ENCODE results near the gene CCDC157.

The CCDC157 gene

DNA sequence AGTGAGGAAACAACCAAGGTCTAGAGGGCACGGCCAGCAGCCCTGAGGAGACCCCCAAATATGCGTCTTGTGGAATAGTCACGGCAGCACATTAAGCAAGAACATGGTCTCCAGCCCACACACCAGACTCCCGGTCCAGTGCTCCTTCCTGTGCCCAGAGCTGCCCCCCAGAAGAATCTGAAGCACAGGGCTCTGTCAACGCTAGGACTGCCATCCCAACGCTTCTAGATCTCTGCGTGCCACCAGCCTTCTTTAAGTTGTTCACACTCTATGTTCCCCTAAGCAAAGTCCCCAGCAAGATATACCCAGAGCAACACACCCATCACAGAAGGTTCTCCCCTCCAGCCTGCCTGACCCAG lies 36.5 kb downstream of the CCDC157 start:
- DNase-seq (ENCODE audit: low read depth): no peak
- H3K4me3 ChIP-seq (ENCODE audit: control insufficient read depth, low read depth, low read length): no peak overlapping the region
- TF ChIP-seq, protein P1, sequence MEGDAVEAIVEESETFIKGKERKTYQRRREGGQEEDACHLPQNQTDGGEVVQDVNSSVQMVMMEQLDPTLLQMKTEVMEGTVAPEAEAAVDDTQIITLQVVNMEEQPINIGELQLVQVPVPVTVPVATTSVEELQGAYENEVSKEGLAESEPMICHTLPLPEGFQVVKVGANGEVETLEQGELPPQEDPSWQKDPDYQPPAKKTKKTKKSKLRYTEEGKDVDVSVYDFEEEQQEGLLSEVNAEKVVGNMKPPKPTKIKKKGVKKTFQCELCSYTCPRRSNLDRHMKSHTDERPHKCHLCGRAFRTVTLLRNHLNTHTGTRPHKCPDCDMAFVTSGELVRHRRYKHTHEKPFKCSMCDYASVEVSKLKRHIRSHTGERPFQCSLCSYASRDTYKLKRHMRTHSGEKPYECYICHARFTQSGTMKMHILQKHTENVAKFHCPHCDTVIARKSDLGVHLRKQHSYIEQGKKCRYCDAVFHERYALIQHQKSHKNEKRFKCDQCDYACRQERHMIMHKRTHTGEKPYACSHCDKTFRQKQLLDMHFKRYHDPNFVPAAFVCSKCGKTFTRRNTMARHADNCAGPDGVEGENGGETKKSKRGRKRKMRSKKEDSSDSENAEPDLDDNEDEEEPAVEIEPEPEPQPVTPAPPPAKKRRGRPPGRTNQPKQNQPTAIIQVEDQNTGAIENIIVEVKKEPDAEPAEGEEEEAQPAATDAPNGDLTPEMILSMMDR (IDR thresholded peaks at IDR 0.05; ENCODE audit: control insufficient read depth, insufficient read depth, low read depth, low read length, missing control alignments): no peak

DNA sequence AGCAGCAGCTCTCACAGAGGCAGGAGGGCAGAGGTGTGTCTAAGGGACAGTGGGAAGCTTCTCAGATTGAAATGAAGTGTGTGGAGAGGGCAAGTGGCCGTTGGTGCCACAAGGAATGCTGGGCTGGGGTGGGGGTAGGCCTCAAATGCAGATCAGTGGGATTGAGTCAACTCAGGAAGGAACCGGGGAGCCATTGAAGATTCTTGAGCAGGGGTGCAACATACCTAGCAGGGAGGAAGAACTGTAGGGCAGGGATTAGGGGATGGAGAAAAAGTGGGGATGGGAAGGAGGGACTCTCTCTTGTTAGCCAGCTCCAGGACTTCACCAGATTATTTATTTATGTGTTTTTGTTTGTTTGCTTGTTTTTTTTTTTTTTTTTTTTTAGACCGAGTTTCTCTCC lies 37.1 kb downstream of the CCDC157 start:
- no peak for DNase-seq (ENCODE audit: low read depth)
- TF ChIP-seq, protein P1 (IDR thresholded peaks at IDR 0.05; ENCODE audit: control insufficient read depth, insufficient read depth, low read depth, low read length, missing control alignments): no peak
- H3K4me3 ChIP-seq (ENCODE audit: control insufficient read depth, low read depth, low read length): no peak overlapping the region

DNA sequence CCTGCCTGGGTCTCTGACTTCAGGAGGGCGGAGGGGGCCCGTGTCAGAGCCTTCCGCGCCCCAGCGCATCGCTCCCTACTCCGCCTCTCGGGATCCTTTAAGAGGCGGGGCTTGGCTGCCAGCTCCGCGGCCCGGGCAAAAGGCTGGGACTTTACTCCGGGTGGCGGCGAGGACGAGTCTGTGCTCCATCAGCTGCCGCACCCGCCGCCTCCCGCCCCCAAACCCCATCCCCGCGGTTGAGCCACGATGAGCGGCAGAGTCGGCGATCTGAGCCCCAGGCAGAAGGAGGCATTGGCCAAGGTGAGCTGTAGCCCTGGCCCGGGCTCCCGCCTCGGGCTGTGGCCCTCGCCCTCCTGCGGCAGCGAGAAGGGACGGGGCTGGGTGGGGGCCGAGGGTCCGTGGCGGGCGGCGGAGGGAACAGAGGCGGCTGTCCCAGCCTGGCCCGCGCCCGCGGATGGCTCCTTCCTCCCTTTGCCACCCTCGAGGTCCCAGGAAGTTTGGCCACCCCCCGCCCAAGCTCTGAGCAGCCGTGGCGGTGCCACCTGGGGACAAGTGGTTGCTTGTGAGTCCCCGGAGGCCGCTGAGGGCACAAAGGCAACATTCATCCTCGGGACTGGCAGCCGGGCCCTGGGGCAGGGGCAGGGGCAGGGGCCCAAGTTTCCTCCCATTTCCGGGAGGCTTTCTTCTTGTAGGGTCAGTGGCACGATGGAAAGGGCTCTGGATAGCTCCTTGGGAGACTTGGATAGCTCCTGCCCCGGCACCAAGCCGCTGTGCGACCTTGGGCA lies 40.3 kb downstream of the CCDC157 start, which contains the start of gene SEC14L2:
Gene SEC14L2 (plus strand): TSS at position 148 of the 785 bp plus-strand sequence. CDS start 99 bp downstream, at position 247.
- no peak for DNase-seq (ENCODE audit: low read depth)
- peak within 1 kb of the TSS; percentile 84 for H3K4me3 ChIP-seq (ENCODE audit: control insufficient read depth, low read depth, low read length)
- TF ChIP-seq, protein P1 (IDR thresholded peaks at IDR 0.05; ENCODE audit: control insufficient read depth, insufficient read depth, low read depth, low read length, missing control alignments): no peak

DNA sequence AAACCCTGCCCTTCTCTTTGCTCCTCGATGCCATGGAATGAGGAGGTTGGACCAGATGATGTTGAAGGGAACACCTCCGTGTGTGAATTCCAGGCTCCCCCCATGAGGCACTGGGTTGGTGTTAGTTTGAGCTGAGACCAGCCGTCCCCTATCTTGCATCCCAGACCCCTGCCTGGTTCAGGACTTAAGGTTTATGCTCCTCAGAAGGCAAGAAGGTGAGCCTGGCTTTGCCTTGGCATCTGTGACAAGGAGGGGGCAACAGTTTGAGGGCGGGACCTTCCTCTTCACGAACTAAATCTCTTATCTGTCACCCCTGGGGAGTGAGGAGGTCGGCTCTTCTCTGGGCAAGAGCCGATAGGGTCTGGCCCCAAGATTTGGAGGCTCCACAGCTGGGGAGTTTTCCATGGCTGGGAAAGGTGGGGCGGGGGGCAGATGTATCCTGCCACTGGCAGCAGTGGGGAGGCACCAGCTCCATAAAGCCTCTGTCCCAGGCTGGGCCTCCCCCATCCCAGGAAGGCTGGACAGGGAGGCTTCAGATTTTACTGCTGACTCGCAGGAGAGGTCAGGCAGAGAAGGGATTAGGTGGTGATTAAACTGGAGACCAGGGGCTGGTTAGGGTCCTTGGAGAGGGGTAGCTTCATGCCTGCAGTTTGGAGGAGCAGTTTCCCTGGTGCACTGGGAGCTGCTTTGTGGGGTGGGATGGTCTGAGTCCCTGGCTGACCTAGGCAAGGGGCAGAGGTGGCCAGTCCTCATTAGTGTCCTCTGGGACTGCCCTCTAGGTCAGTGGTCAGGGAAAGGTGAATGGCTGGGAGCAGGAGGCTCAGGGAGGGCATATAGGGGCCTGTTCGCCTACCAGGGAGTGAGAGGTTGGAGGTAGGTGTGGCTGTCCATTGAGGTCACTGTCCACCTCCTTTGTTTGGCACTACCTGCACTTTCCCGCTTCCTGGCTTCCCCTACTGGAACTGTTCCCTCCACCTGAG lies 41.1 kb downstream of the CCDC157 start:
- TF ChIP-seq, protein P1 (IDR thresholded peaks at IDR 0.05; ENCODE audit: control insufficient read depth, insufficient read depth, low read depth, low read length, missing control alignments): no peak
- peak overlapping the region; percentile 84 for H3K4me3 ChIP-seq (ENCODE audit: control insufficient read depth, low read depth, low read length)
- no peak for DNase-seq (ENCODE audit: low read depth)

DNA sequence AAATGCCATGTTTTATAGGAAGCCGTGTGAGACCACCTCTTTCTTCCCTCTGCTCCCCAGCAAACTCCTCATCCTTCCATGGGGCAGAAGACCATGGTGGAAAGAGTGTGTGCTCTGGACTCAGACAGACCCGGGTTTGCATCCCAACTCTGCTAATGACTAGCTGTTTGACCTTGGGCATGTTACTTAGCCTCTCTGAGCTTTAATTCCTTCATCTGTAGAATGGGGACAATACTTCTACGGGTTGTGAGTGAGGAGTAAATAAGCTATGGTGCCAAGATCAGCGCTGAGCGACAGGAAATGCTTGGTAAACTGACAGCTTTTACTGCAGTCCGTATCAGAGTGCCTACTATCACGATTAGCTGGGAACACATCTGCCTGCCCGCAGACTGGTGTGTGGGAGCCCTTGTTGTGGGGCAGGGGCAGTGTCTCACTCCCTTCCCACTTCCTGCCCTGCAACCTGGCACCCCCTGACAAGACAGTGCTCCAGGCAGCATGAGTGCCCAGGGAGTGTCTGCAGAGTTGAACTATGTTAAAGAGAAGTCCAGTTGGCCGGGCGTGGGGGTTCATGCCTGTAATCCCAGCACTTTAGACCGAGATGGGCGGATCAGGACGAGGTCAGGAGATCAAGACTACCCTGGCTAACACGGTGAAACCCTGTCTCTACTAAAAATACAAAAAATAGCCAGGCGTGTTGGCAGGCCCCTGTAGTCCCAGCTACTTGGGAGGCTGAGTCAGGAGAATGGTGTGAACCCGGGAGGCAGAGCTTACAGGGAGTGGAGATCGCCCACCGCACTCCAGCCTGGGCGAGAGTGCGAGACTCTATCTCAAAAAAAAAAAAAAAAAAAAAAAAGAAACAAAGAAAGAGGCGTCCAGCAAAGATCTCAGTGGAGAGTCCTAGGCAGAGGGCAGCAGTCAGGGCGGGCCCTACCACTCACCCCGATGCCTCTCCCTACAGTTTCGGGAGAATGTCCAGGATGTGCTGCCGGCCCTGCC lies 42.2 kb downstream of the CCDC157 start:
- no peak for DNase-seq (ENCODE audit: low read depth)
- TF ChIP-seq, protein P1 (IDR thresholded peaks at IDR 0.05; ENCODE audit: control insufficient read depth, insufficient read depth, low read depth, low read length, missing control alignments): no peak
- peak overlapping the region; percentile 84 for H3K4me3 ChIP-seq (ENCODE audit: control insufficient read depth, low read depth, low read length)

Data from AG09309 (cell line).